ENCODE results near the gene GRB14.

The GRB14 gene

GRCh38 chr2:164661349-164661748, 40.1 kb upstream of the GRB14 start:
- TF ChIP-seq POLR2AphosphoS5 (IDR thresholded peaks at IDR 0.05; ENCODE audit: low read depth): no peak
- TF ChIP-seq, protein P1, sequence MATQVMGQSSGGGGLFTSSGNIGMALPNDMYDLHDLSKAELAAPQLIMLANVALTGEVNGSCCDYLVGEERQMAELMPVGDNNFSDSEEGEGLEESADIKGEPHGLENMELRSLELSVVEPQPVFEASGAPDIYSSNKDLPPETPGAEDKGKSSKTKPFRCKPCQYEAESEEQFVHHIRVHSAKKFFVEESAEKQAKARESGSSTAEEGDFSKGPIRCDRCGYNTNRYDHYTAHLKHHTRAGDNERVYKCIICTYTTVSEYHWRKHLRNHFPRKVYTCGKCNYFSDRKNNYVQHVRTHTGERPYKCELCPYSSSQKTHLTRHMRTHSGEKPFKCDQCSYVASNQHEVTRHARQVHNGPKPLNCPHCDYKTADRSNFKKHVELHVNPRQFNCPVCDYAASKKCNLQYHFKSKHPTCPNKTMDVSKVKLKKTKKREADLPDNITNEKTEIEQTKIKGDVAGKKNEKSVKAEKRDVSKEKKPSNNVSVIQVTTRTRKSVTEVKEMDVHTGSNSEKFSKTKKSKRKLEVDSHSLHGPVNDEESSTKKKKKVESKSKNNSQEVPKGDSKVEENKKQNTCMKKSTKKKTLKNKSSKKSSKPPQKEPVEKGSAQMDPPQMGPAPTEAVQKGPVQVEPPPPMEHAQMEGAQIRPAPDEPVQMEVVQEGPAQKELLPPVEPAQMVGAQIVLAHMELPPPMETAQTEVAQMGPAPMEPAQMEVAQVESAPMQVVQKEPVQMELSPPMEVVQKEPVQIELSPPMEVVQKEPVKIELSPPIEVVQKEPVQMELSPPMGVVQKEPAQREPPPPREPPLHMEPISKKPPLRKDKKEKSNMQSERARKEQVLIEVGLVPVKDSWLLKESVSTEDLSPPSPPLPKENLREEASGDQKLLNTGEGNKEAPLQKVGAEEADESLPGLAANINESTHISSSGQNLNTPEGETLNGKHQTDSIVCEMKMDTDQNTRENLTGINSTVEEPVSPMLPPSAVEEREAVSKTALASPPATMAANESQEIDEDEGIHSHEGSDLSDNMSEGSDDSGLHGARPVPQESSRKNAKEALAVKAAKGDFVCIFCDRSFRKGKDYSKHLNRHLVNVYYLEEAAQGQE (IDR thresholded peaks at IDR 0.05; ENCODE audit: insufficient replicate concordance, low read depth): no peak
- TF ChIP-seq GABPA (IDR thresholded peaks at IDR 0.05; ENCODE audit: low read depth): no peak
- TF ChIP-seq SPI1 (IDR thresholded peaks at IDR 0.05; ENCODE audit: borderline replicate concordance, low read depth): no peak
- TF ChIP-seq, protein P2, sequence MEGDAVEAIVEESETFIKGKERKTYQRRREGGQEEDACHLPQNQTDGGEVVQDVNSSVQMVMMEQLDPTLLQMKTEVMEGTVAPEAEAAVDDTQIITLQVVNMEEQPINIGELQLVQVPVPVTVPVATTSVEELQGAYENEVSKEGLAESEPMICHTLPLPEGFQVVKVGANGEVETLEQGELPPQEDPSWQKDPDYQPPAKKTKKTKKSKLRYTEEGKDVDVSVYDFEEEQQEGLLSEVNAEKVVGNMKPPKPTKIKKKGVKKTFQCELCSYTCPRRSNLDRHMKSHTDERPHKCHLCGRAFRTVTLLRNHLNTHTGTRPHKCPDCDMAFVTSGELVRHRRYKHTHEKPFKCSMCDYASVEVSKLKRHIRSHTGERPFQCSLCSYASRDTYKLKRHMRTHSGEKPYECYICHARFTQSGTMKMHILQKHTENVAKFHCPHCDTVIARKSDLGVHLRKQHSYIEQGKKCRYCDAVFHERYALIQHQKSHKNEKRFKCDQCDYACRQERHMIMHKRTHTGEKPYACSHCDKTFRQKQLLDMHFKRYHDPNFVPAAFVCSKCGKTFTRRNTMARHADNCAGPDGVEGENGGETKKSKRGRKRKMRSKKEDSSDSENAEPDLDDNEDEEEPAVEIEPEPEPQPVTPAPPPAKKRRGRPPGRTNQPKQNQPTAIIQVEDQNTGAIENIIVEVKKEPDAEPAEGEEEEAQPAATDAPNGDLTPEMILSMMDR (IDR thresholded peaks at IDR 0.05; ENCODE audit: insufficient read depth, low read length): no peak
- no peak for DNase-seq (ENCODE audit: low read depth in 1 of 2, low spot score in 1 of 2)
- Histone ChIP-seq H3K4me3 (replicated peaks; ENCODE audit: insufficient read depth, low read length) (no peak overlapping the region), H3K27ac (replicated peaks) (no peak overlapping the region), H3K27me3 (ENCODE audit: insufficient read depth, poor library complexity, severe bottlenecking) (no peaks in the 10 kb centered on the region)

GRCh38 chr2:164657129-164657528, 35.8 kb upstream of the GRB14 start:
- no peak for DNase-seq (ENCODE audit: low read depth in 1 of 2, low spot score in 1 of 2)
- TF ChIP-seq GABPA (IDR thresholded peaks at IDR 0.05; ENCODE audit: low read depth) (no peak), POLR2AphosphoS5 (IDR thresholded peaks at IDR 0.05; ENCODE audit: low read depth) (no peak), SPI1 (IDR thresholded peaks at IDR 0.05; ENCODE audit: borderline replicate concordance, low read depth) (no peak)
- TF ChIP-seq, protein P1 (IDR thresholded peaks at IDR 0.05; ENCODE audit: insufficient replicate concordance, low read depth): no peak
- TF ChIP-seq, protein P2 (IDR thresholded peaks at IDR 0.05; ENCODE audit: insufficient read depth, low read length): no peak
- no peak overlapping the region for H3K27ac ChIP-seq (replicated peaks)
- H3K27me3 ChIP-seq (ENCODE audit: insufficient read depth, poor library complexity, severe bottlenecking): no peaks in the 10 kb centered on the region
- no peak overlapping the region for H3K4me3 ChIP-seq (replicated peaks; ENCODE audit: insufficient read depth, low read length)

DNA sequence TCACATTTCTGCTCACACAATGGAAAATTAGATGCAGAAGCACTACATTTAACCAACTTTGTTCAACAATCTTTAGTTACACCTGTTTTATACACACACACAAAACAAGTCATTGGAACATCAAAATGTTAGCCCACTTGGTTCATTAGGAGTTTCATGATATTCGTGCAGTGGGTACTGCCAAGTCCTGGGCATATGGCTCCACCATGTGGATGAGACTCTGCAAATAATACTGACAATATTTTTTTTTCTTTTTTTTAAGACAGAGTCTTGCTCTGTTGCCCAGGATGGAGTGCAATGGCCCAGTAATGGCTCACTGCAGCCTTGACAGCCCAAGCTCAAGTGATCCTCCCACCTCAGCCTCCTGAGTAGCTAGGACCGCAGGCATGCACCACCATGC, 34.5 kb upstream of the GRB14 start:
- Histone ChIP-seq H3K4me3 (replicated peaks; ENCODE audit: insufficient read depth, low read length) (no peak overlapping the region), H3K27me3 (ENCODE audit: insufficient read depth, poor library complexity, severe bottlenecking) (no peaks in the 10 kb centered on the region), H3K27ac (replicated peaks) (no peak overlapping the region)
- TF ChIP-seq, protein P1 (IDR thresholded peaks at IDR 0.05; ENCODE audit: insufficient replicate concordance, low read depth): no peak
- TF ChIP-seq SPI1 (IDR thresholded peaks at IDR 0.05; ENCODE audit: borderline replicate concordance, low read depth): no peak
- no peak for TF ChIP-seq GABPA (IDR thresholded peaks at IDR 0.05; ENCODE audit: low read depth)
- TF ChIP-seq, protein P2 (IDR thresholded peaks at IDR 0.05; ENCODE audit: insufficient read depth, low read length): no peak
- no peak for TF ChIP-seq POLR2AphosphoS5 (IDR thresholded peaks at IDR 0.05; ENCODE audit: low read depth)
- no peak for DNase-seq (ENCODE audit: low read depth in 1 of 2, low spot score in 1 of 2)

All from HL-60 (cell line).